ENCODE measurements around the gene BTBD16.

BTBD16 gene

GRCh38 chr10:122373721-122374120, 102.6 kb downstream of the BTBD16 start:
- no peak for DNase-seq (ENCODE audit: low read depth in 2 of 2)

- peak; percentile 84 to 87 for DNase-seq (ENCODE audit: low read depth in 2 of 2)
Observed at GRCh38 chr10:122374237-122374858, 103.3 kb downstream of the BTBD16 start, which contains the start of gene PLEKHA1. Gene PLEKHA1, plus strand, starts transcription at chr10:122374708. Its CDS starts 18,493 bp downstream, at chr10:122393201.

DNA sequence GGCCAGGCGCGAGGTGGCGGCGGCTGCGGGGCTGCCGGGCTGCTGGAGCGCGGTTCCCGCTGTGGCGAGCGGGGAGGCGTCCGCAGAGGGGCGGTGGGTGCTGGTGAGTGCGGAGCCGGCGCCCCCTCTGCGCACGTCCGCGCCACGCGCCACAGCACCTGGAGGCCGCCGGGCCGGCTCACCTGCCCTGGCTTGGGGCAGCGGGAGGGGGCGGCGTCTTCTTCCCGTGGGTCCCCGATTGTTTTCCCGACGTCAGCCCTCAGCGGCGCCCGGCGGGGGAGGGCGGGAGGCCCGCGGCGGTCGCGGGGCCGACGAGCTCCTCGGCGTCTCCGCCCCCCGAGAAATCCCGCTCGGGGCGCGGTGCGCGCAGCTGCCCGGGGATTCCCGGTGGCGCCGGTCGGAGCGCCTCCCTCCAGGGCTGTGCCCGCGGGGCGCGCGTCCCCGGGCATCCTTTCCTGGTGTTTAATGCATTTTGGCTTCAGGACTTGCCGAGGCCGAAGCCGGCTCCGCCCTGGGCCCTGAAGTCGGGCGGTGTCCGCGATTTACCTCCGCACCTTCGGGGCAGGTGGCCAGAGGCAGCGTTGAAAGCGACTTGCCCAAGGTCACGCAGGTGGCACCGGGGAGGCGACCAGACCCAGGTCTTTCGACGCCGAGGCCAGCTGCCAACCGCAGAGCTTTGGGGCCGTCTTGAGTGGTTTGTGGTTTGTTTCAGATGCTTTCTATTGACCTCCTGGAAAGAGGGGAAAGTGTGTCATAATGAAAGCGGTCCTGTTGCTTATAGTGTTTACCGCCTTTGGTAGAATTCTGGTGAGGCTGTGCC, 104.0 kb downstream of the BTBD16 start:
- peak; percentile 46 to 50 for DNase-seq (ENCODE audit: low read depth in 2 of 2)

DNA sequence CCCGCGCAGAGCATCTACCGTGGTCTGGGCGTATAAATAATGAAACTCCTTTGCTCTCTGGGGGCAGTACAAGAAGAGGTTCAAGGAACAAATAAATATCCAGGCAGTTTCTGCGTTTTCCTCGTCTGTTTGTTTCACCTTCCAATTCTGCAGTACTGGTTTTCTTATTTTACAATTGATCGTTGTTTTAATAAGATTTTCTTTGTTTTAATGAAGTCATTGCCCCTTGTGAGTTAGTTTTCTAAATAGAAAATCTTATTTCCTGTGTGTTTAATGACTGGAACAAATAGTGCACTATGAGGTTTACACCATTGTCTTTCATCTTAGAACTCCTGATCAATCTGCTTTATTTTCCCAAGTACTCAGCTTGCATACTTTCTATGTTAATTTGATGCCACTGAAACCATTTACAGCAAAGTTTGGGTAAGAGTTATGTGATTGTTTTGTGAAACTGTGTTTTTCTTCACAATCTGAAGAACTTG, 104.6 kb downstream of the BTBD16 start:
- DNase-seq (ENCODE audit: low read depth in 2 of 2): no peak

DNA sequence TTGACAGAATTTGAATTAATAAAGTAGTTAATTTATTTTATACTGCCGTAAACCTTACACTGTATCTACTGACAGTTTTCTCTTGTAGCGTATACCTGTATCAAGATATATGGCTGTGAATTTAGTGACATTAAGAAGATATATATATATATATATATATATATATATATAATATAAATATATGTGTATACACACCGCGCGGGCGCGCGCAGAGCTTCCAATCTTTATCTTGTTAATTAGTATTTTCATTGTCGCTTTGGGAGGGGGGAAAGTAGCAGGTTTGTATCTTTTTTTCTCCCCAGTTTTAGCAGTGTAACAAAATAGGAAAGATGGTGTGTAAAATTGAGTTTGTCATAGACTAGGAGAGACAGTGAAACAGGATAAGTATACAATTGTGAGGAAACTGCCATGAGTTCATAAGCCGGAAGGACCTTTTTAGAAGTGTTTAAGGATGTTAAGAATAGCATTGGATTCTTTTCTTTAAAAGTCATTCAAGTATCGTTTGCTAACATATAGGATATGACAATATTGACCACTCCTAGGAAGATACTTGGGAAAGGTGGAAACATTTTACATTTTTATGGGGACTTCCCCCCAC, 105.4 kb downstream of the BTBD16 start:
- DNase-seq (ENCODE audit: low read depth in 2 of 2): no peak

DNA sequence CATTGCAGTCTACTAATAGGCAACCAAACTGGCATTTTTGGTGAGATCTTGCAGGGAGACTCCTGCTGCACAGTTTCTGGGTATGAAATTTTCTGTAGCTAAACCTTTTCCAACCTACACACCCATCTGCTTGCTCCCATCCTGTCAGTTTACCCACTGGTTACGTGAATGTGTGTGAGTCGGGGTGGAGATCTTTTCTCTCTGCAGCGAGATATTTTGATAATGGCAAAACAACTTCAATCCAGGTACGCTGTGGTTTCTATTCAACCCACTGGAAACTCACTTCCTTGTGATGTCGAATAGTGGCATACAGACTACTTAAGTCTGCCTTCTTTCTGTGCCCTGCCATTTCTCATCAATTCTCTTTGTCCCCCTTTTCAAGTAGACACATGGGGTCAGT, 107.9 kb downstream of the BTBD16 start:
- no peak for DNase-seq (ENCODE audit: low read depth in 2 of 2)

DNA sequence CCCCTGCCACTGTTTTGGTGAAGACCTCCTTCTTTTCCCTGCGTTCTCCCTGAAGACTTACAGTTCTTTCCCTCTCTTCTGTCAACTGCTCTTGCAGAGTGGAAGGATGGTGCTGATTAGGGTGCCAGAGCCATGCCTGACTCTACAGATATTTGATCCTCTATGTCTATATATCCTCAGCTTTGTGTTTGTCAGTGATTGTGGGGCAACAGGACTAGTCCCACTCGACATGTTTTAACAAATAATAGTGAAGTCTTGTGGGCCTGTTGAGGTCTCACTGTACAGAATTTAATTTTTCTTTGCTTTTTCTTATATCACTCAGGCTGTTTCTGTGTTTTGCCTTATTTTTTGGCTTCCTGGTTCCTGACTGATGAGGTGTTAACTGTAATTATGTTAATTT, 108.4 kb downstream of the BTBD16 start:
- DNase-seq (ENCODE audit: low read depth in 2 of 2): no peak

DNA sequence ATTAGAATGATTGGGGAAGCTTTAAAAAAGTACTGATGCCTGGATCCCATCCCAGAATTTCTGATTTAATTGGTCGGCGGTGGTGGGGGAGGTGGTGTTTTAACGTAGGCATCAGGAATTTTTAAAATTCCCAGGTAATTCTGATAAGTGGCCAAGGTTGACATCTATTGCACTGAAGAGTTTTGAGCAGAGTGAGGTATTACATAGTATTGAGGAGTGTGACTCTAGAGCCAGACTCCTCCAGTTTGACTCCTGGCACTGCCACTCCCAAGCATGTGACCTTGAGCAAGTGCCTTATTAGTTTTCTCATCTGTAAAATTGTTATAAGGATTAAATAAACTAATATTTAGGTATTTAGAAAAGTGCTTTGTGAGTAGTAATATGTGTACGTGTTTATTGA, 109.6 kb downstream of the BTBD16 start:
- DNase-seq (ENCODE audit: low read depth in 2 of 2): no peak

DNA sequence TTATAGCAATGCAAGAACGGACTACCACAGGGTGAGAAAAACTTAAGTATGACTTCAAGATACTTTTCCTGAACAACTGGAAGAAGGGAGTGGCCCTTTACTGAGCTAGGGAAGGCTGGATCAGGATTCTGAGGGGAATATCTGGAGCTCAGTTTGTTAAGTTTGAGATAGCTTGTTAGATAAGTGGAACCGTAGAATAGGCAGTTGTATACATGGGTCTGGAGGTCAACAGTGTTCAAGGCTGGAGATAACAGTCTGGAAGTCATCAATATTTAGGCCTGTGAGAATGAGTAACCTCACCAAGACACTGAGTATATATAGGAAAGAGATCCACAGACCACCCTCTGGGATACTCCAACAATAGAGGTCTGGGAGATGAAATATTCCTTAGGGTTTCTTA, 110.6 kb downstream of the BTBD16 start:
- DNase-seq (ENCODE audit: low read depth in 2 of 2): no peak

DNA sequence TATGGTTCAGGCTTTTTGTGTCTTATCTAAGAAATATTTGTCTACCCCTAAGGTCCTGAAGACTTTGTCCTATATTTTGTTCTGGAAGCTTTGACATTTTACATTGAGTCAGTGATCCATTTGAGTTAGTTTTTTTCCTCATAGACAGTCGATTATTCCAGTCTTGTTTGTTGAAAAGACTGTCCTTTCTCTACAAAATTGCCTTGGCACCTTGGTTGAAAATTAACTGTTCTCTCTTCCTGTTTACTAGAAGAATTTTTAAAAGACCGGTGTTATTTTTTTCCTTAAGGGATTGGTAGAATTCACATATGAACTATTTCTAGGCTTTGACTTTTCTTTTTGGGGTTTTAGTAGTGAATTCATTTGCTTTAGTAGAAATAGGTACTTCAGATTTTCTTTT, 115.4 kb downstream of the BTBD16 start:
- DNase-seq (ENCODE audit: low read depth in 2 of 2): no peak

DNA sequence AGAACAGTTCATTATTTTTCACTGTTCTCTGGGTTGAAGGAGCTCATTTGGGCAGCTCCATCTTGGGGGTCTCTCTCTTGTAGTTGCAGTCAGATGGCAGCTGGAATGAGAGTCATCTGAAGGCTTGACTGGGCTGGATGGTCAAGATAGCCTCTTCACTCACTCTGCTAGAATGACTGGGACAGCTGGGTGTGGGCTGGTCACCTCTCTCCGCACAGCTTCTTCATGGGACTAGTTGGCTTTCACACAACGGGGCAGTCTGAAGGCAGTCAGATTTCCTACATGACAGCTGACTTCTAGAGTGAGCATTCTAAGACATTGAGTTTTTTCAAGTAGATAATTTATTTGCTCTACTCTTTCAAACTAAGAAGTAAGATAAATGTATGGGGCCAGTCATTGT, 116.5 kb downstream of the BTBD16 start:
- DNase-seq (ENCODE audit: low read depth in 2 of 2): no peak

All from stimulated activated CD8-positive, alpha-beta memory T cell treated with anti-CD3 and anti-CD28 coated beads, Interleukin-7, amount 100 ng/mL, for 1 hour (primary cell).